Endothelial cell of hepatic sinusoid (primary cell): ENCODE data around the gene CTSL.
"Not testable (repeated sequence)": the region's sequence is repeated elsewhere in the genome, so short reads cannot be mapped to it uniquely, and the experiment has no call there.

ENCODE experiments used
- in situ Hi-C: cut with HindIII; loops from 2 replicates; pipeline ENCODE4 v1.10.0; 2017; ENCODE audit warnings: low sequenced_read_pairs

Gene CTSL

GRCh38 chr9:87751868-87752267 lies 25.9 kb downstream of the CTSL start:
- in situ Hi-C loops: no loop called here

- in situ Hi-C loops: no loop called here
Measured at GRCh38 chr9:87753313-87753712, 27.4 kb downstream of the CTSL start.

- in situ Hi-C loops: not testable (repeated sequence)
Measured at GRCh38 chr9:87758330-87758729, 32.4 kb downstream of the CTSL start.

DNA sequence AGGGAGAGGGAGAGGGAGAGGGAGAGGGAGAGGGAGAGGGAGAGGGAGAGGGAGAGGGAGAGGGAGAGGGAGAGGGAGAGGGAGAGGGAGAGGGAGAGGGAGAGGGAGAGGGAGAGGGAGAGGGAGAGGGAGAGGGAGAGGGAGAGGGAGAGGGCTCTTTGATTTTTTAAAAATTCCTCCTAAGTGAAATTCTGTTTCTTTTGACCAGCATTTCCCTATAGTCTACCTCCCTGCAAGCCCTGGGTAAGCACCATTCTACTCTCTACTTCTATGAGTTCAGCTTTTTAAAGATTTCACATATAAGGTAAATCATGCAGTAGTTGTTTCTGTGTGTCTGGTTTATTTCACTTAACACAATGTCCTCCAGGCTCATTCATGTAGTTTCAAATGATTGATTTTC lies 34.1 kb downstream of the CTSL start:
- in situ Hi-C loops: not testable (repeated sequence)

GRCh38 chr9:87760529-87760928 lies 34.6 kb downstream of the CTSL start:
- in situ Hi-C loops: no loop called here

- in situ Hi-C loops: no loop called here
Measured at GRCh38 chr9:87763286-87763685, 37.4 kb downstream of the CTSL start.

DNA sequence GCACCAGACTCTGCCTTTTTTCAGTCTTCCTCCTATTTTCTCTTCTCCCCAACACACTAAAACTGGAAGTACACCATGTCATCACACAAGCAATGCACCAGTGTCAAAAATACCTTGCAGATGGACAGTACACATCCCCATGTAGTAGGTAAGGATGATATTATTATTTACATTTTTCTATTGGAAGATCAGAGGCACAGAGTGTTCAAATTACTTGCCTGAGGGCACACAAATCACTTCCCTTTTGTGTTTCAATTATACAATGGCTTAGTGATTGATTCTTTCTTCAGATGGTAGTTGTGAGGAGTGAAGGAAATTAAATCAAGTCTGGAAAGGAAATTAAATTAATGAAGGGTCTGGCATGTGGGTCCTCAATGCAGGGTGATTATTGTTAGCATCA lies 39.6 kb downstream of the CTSL start:
- in situ Hi-C loops: no loop called here

DNA sequence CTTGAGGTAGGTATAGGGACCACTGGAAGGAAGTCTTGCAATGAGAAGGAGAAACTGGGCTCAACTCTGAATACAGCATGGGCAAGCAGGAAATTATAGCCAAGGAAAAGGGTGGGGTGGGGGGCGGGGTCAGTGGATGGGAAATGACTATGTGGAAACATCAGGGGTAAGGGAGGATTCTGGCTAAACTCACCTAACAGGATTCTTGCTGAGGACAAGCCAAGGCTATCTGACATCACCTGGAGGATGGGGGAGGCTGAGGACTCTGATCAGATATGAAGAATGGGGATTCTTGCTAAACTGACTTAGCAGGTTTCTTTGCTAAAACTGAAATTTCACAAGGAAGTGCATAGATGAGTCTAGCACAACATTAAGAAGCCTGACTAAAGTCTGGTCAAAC lies 40.8 kb downstream of the CTSL start:
- in situ Hi-C loops: no loop called here

DNA sequence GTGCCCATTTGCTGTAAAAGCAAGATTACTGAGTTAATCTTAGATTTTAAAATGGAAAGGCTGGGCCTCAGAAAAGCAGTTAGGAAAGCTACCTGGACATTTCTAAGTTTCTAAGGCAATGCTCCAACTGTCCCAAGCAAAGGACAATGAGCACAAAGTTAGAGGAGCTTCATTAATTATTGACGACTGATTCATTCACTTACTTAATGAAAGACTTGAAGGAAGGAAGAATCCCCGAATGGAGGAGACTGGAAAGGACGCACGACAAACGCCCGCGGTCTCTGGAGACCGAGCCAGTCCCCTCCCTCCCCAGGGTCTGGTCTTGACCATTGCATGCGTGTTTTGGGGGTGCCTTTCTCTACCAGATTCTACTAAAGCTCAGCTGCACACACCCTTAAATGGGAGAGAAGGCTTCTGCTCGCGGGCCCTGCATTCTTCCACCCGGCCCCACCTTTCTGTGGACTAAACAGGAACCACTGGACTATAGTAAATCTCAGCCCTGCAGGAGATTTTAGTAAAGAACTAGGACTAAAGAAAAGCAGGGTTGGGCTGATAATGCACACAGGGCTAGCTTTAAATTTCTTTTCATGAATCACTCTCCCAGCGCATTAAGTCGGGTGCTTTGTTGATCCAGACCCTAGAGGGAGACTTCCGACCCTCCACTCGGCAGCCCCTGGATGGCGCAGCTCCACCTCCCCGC lies 44.8 kb downstream of the CTSL start:
- in situ Hi-C loops: no loop called here

DNA sequence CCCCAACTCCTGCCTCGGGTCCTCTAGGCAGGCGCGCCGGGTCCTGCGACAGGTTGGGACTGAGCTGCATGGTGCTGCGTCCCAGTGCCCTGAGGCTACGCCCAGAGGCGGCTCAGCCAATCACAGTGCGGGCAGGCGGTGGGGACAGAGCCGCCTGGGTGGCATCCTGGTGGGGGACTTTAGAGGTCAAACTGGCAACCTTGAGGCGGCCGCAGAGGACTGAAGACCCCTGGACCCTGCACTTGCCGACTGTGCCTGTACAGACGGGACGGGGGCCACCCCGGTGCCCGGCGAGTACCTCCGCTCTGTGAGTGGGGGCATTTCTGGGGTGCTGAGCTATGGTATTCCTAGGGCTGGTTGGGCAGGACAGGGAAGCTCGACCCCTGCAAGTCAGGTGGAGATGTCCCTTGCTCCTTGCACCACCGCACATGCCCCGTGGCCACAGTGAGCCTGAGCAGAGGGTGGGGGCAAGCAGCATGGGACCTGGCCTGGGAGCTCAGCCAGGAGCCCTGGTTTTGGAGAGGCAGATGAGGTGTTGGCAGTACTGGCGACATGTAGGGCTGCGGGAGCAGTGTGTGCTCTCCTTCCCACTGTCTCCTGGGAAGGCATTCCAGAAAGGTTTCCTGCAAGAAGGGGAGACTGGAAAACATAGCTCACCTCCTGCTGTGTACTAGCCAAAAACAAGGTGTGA lies 45.5 kb downstream of the CTSL start:
- in situ Hi-C loops: no loop called here

DNA sequence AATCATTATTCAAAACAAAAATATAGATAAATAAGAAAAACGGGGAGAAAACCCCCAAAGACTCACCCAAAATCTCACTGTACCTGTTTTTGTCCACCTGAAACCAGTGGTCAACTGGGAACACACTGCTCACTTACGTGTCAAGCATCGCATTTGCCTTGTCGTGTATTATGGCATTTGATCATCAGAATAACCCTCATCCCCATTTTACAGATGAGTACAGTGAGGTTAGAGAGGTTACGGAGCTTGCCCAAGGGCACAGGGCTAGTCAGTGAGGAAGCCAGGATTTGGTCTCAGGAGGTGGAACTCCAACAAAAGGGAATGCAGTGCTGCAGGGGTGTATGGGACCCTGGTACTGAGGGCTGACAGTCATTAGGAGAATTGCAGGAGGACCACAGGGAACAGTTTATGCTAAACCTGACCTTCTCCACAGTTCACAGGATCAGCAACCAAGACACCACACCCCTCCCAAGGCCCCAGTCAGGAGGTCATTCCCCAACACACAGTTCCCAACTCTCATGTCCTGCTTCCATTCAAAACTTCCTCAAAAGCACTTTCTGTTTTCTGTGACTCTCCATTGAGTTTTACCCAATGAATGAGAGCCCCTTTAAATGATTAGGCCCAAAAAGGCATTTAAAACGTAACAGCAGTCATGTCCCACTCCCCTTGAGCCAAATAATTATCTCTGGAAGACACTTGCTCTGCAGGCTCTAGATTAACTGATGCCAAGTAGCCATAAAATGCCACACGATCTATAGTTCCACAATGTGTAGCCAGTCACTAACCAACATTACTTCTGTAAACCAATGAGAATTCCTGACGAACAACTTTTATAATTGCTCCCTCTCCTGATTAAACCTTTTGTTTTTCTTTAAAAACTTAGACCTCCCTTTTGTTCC lies 50.8 kb downstream of the CTSL start:
- in situ Hi-C loops: loop anchor here (5.0 kb wide), 1 partner anchor 69 kb away; no protein-coding TSS in a partner anchor

- in situ Hi-C loops: loop anchor here (5.0 kb wide), 1 partner anchor 72 kb away; no protein-coding TSS in a partner anchor
Measured at GRCh38 chr9:87778996-87779395, 53.1 kb downstream of the CTSL start.
